H9 (cell line): ENCODE results near the gene RAI14. TPM values are rescaled to one million over a fixed set of nuclear protein-coding genes. Genes with fewer than 3 reads are reported as not detected.

ENCODE experiments used
- DNase-seq: peaks from one replicate; pipeline ENCODE4 v3.0.0-alpha.2; 2017
- H2AFZ ChIP-seq: one replicate; pipeline ENCODE4 v1.6.1; 2013; ENCODE audit warnings: mild to moderate bottlenecking, low read length, control low read depth, moderate library complexity
- H2AK5ac ChIP-seq: 2 replicates; pipeline ENCODE4 v1.6.1; 2013; ENCODE audit warnings: low read length, control low read depth, mixed read lengths; ENCODE audit not compliant: insufficient read length
- H2BK120ac ChIP-seq: one replicate; pipeline ENCODE4 v1.6.1; 2013; ENCODE audit warnings: low read depth, mild to moderate bottlenecking, low read length, control low read depth, inconsistent platforms; ENCODE audit not compliant: poor library complexity, severe bottlenecking
- H2BK12ac ChIP-seq: 2 replicates; pipeline ENCODE4 v1.6.1; 2013; ENCODE audit warnings: low read length, control low read depth, mixed read lengths, low read depth; ENCODE audit not compliant: insufficient read length
- H2BK15ac ChIP-seq: 2 replicates; pipeline ENCODE4 v1.6.1; 2013; ENCODE audit warnings: low read depth, low read length, control low read depth
- H2BK20ac ChIP-seq: one replicate; pipeline ENCODE4 v1.6.1; 2013; ENCODE audit warnings: low read depth, mild to moderate bottlenecking, low read length, control low read depth, inconsistent platforms; ENCODE audit not compliant: poor library complexity, severe bottlenecking
- H2BK5ac ChIP-seq: 2 replicates; pipeline ENCODE4 v1.6.1; 2013; ENCODE audit warnings: low read length, control low read depth, mixed read lengths; ENCODE audit not compliant: insufficient read length
- H3K14ac ChIP-seq: 2 replicates; pipeline ENCODE4 v1.6.1; 2013; ENCODE audit warnings: low read length, control low read depth; ENCODE audit not compliant: insufficient read depth
- H3K18ac ChIP-seq: 2 replicates; pipeline ENCODE4 v1.6.1; 2013; ENCODE audit warnings: low read depth, mild to moderate bottlenecking, mixed read lengths, low read length, control low read depth; ENCODE audit not compliant: insufficient read length
- H3K23ac ChIP-seq: 2 replicates; pipeline ENCODE4 v1.6.1; 2013; ENCODE audit warnings: low read length, control low read depth, mixed read lengths, low read depth; ENCODE audit not compliant: insufficient read length
- H3K23me2 ChIP-seq: 2 replicates; pipeline ENCODE4 v1.6.1; 2013; ENCODE audit warnings: low read depth, mild to moderate bottlenecking, mixed read lengths, low read length, control low read depth; ENCODE audit not compliant: insufficient read length, poor library complexity, severe bottlenecking
- H3K27ac ChIP-seq: 2 replicates; pipeline ENCODE4 v1.5.1; 2013; ENCODE audit warnings: low read length, control low read depth, mixed read lengths, low read depth; ENCODE audit not compliant: insufficient read length
- H3K27me3 ChIP-seq: 2 replicates; pipeline ENCODE4 v1.6.1; 2013; ENCODE audit warnings: low read length, control low read depth, inconsistent platforms; ENCODE audit not compliant: insufficient read depth
- H3K4ac ChIP-seq: 2 replicates; pipeline ENCODE4 v1.6.1; 2013; ENCODE audit warnings: low read depth, mild to moderate bottlenecking, control low read depth, inconsistent platforms, low read length, moderate library complexity
- H3K4me1 ChIP-seq: 2 replicates; pipeline ENCODE4 v1.6.1; 2013; ENCODE audit warnings: low read length, control low read depth, inconsistent platforms; ENCODE audit not compliant: insufficient read depth
- H3K4me2 ChIP-seq: 2 replicates; pipeline ENCODE4 v1.6.1; 2013; ENCODE audit warnings: low read length, control low read depth, mixed read lengths; ENCODE audit not compliant: insufficient read length, insufficient read depth
- H3K56ac ChIP-seq: 2 replicates; pipeline ENCODE4 v1.6.1; 2013; ENCODE audit warnings: low read depth, mild to moderate bottlenecking, mixed read lengths, low read length, control low read depth; ENCODE audit not compliant: insufficient read length
- H3K79me1 ChIP-seq: 2 replicates; pipeline ENCODE4 v1.6.1; 2013; ENCODE audit warnings: low read depth, mild to moderate bottlenecking, moderate library complexity, low read length, control low read depth, inconsistent platforms; ENCODE audit not compliant: insufficient read depth, poor library complexity, severe bottlenecking
- H3K79me2 ChIP-seq: 2 replicates; pipeline ENCODE4 v1.6.1; 2013; ENCODE audit warnings: low read length, control low read depth, inconsistent platforms; ENCODE audit not compliant: insufficient read depth
- H3K9ac ChIP-seq: 2 replicates; pipeline ENCODE4 v1.6.1; 2013; ENCODE audit warnings: low read length, control low read depth, mixed read lengths; ENCODE audit not compliant: insufficient read length; ENCODE audit errors: extremely low read depth
- H3K9me3 ChIP-seq: one replicate; pipeline ENCODE4 v1.6.1; 2013; ENCODE audit warnings: low read depth, low read length, inconsistent platforms; ENCODE audit not compliant: control insufficient read depth
- H3T11ph ChIP-seq: one replicate; pipeline ENCODE4 v1.6.1; 2013; ENCODE audit warnings: mild to moderate bottlenecking, low read length, control low read depth, inconsistent platforms
- H4K20me1 ChIP-seq: one replicate; pipeline ENCODE4 v1.6.1; 2013; ENCODE audit not compliant: control insufficient read depth, insufficient read length, insufficient read depth
- H4K5ac ChIP-seq: 2 replicates; pipeline ENCODE4 v1.6.1; 2013; ENCODE audit warnings: low read depth, mild to moderate bottlenecking, mixed read lengths, low read length, control low read depth; ENCODE audit not compliant: insufficient read length
- H4K8ac ChIP-seq: replicated peaks from 2 replicates; pipeline ENCODE4 v1.6.1; 2013; ENCODE audit warnings: low read length, control low read depth, mixed read lengths, low read depth; ENCODE audit not compliant: insufficient read length
- H4K91ac ChIP-seq: 2 replicates; pipeline ENCODE4 v1.6.1; 2013; ENCODE audit warnings: low read depth, mild to moderate bottlenecking, moderate library complexity, mixed read lengths, low read length, control low read depth; ENCODE audit not compliant: insufficient read length
- H3K27ac Mint-ChIP-seq, 3 experiments: 2 replicates in 2 of 3; 3 replicates in 1 of 3; pipeline ENCODE4 v1.8.0; 2020 to 2021; ENCODE audit warnings: mixed read lengths in 3 of 3, mild to moderate bottlenecking in 1 of 3, moderate library complexity in 1 of 3
- H3K27me3 Mint-ChIP-seq: 2 replicates; pipeline ENCODE4 v1.8.0; 2021; ENCODE audit warnings: low read depth, mild to moderate bottlenecking, moderate library complexity, mixed read lengths
- H3K36me3 Mint-ChIP-seq, 3 experiments: 2 replicates in 2 of 3; 3 replicates in 1 of 3; pipeline ENCODE4 v1.8.0; 2020 to 2021; ENCODE audit warnings: low read depth in 3 of 3, mixed read lengths in 3 of 3; ENCODE audit not compliant: insufficient read depth in 1 of 3
- H3K4me1 Mint-ChIP-seq, 2 experiments: 2 replicates each; pipeline ENCODE4 v1.8.0; 2020; ENCODE audit warnings: mixed read lengths in 2 of 2
- H3K4me3 Mint-ChIP-seq, 2 experiments: 2 replicates in 1 of 2; 3 replicates in 1 of 2; pipeline ENCODE4 v1.8.0; 2020 to 2021; ENCODE audit warnings: mild to moderate bottlenecking in 2 of 2, mixed read lengths in 2 of 2, moderate library complexity in 1 of 2
- H3K9me3 Mint-ChIP-seq, 2 experiments: 2 replicates in 1 of 2; 3 replicates in 1 of 2; pipeline ENCODE4 v1.8.0; 2020; ENCODE audit warnings: mild to moderate bottlenecking in 2 of 2, mixed read lengths in 2 of 2, moderate library complexity in 1 of 2
- CTCF ChIP-seq: fragments of 200-600 bp; sonication (generic); conservative IDR thresholded peaks from 3 replicates; pipeline ENCODE4 v1.8.0; 2021; ENCODE audit warnings: antibody characterized with exemption, mild to moderate bottlenecking
- WGBS: extraction: QIAGEN DNeasy Blood & Tissue Kit; methylation state at CpG from one replicate; pipeline ENCODE4 v1.1.7; 2013; ENCODE audit warnings: missing lambda C conversion rate, low lambda C conversion rate, mixed read lengths; ENCODE audit not compliant: insufficient read length; ENCODE audit errors: extremely low coverage; 5-methylcytosine and 5-hydroxymethylcytosine counted together
- total RNA-seq: library from RNA; stranded (reverse); gene quantifications from 2 replicates; pipeline ENCODE4 v1.2.1, GENCODE V29; 2021

The RAI14 gene
- total RNA-seq, 1 experiment from 2014 or later: 127 TPM

- Mint-ChIP-seq H3K4me1 (peaks cover 18 to 24% of the 10 kb centered on the region in 2 experiments), H3K27ac (peak overlapping the region in 1 of 3 experiments; percentile 35; a peak in 1 of 7 replicates)
- no peak overlapping the region for H3K27ac ChIP-seq
These were observed 44.4 kb upstream of the RAI14 start for GRCh38 chr5:34611464-34612415.

More at GRCh38 chr5:34611464-34612415, 44.4 kb upstream of the RAI14 start:
- no peak overlapping the region for H2BK120ac ChIP-seq
- H2BK15ac ChIP-seq: no peak overlapping the region
- no peak overlapping the region for H4K8ac ChIP-seq
- no peak overlapping the region for H4K5ac ChIP-seq
- H2AFZ ChIP-seq: no peak overlapping the region
- H3K23ac ChIP-seq: no peak overlapping the region
- no peaks in the 10 kb centered on the region for H3K23me2 ChIP-seq
- no peak overlapping the region for H3K9ac ChIP-seq
- H2BK12ac ChIP-seq: no peak overlapping the region
- H3K27me3 Mint-ChIP-seq: no peaks in the 10 kb centered on the region
- no peak overlapping the region for H2BK5ac ChIP-seq
- H3K4me2 ChIP-seq: no peak overlapping the region
- WGBS: no CpG with 5 or more reads among the region's 9 CpGs
- H3K79me2 ChIP-seq: no peaks in the 10 kb centered on the region
- no peaks in the 10 kb centered on the region for H3K9me3 Mint-ChIP-seq
- no peak overlapping the region for H2AK5ac ChIP-seq
- H3K4me3 Mint-ChIP-seq: no peak overlapping the region
- no peaks in the 10 kb centered on the region for H3K79me1 ChIP-seq
- H3K18ac ChIP-seq: no peak overlapping the region
- H3K27me3 ChIP-seq: no peaks in the 10 kb centered on the region
- H3K36me3 Mint-ChIP-seq: no peaks in the 10 kb centered on the region
- TF ChIP-seq CTCF: no peak
- no peak overlapping the region for H4K91ac ChIP-seq
- H4K20me1 ChIP-seq: no peaks in the 10 kb centered on the region
- no peak overlapping the region for H2BK20ac ChIP-seq
- H3K56ac ChIP-seq: no peak overlapping the region
- H3T11ph ChIP-seq: no peak overlapping the region
- no peaks in the 10 kb centered on the region for H3K9me3 ChIP-seq
- peaks cover 7% of the 10 kb centered on the region; the same call in 1 of the 2 replicates for H3K4me1 ChIP-seq
- no peak overlapping the region for H3K14ac ChIP-seq
- no peak overlapping the region for H3K4ac ChIP-seq
- DNase-seq: no peak
